ENCODE data around the gene SH2B3.

SH2B3 gene

GRCh38 chr12:111429828-111430432, 24.2 kb downstream of the SH2B3 start:
- no peak for DNase-seq

- no peak for DNase-seq
These were observed 25.0 kb downstream of the SH2B3 start for GRCh38 chr12:111430433-111431353.

- DNase-seq = no peak
These were observed 26.0 kb downstream of the SH2B3 start for GRCh38 chr12:111431772-111432171.

- DNase-seq = no peak
These were observed 28.3 kb downstream of the SH2B3 start for GRCh38 chr12:111434049-111434448.

- no peak for DNase-seq
These were observed 29.1 kb downstream of the SH2B3 start for GRCh38 chr12:111434680-111435338.

- no peak for DNase-seq
These were observed 30.0 kb downstream of the SH2B3 start for GRCh38 chr12:111435661-111436201.

- DNase-seq = no peak
These were observed 30.5 kb downstream of the SH2B3 start for GRCh38 chr12:111436266-111436665.

- DNase-seq = no peak
These were observed 31.1 kb downstream of the SH2B3 start for GRCh38 chr12:111436811-111437210.

GRCh38 chr12:111437816-111438454, 32.2 kb downstream of the SH2B3 start:
- DNase-seq = no peak

GRCh38 chr12:111438481-111438880, 32.8 kb downstream of the SH2B3 start:
- peak; percentile 71 for DNase-seq

- DNase-seq = no peak
These were observed 34.0 kb downstream of the SH2B3 start for GRCh38 chr12:111439657-111440151.

GRCh38 chr12:111440152-111440551, 34.4 kb downstream of the SH2B3 start:
- no peak for DNase-seq

- no peak for DNase-seq
These were observed 34.9 kb downstream of the SH2B3 start for GRCh38 chr12:111440631-111441030.

- no peak for DNase-seq
These were observed 35.6 kb downstream of the SH2B3 start for GRCh38 chr12:111441107-111441928.

GRCh38 chr12:111442301-111443045, 36.8 kb downstream of the SH2B3 start:
- no peak for DNase-seq

GRCh38 chr12:111443086-111443485, 37.4 kb downstream of the SH2B3 start:
- DNase-seq = no peak

GRCh38 chr12:111443586-111443985, 37.9 kb downstream of the SH2B3 start:
- no peak for DNase-seq

- DNase-seq = no peak
These were observed 38.7 kb downstream of the SH2B3 start for GRCh38 chr12:111444314-111444924.

- DNase-seq = peak; percentile 5
These were observed 39.4 kb downstream of the SH2B3 start for GRCh38 chr12:111444925-111445725.
